NCI-H1930 (cell line): ENCODE data around the gene TRPV2.
"Not testable (repeated sequence)": the region's sequence is repeated elsewhere in the genome, so short reads cannot be mapped to it uniquely, and the experiment has no call there.

Experiments
- DNase-seq, 2 experiments: peaks; one replicate each; lab custom pipeline; 2025; lab: John Stamatoyannopoulos, UW

The TRPV2 gene, protein sequence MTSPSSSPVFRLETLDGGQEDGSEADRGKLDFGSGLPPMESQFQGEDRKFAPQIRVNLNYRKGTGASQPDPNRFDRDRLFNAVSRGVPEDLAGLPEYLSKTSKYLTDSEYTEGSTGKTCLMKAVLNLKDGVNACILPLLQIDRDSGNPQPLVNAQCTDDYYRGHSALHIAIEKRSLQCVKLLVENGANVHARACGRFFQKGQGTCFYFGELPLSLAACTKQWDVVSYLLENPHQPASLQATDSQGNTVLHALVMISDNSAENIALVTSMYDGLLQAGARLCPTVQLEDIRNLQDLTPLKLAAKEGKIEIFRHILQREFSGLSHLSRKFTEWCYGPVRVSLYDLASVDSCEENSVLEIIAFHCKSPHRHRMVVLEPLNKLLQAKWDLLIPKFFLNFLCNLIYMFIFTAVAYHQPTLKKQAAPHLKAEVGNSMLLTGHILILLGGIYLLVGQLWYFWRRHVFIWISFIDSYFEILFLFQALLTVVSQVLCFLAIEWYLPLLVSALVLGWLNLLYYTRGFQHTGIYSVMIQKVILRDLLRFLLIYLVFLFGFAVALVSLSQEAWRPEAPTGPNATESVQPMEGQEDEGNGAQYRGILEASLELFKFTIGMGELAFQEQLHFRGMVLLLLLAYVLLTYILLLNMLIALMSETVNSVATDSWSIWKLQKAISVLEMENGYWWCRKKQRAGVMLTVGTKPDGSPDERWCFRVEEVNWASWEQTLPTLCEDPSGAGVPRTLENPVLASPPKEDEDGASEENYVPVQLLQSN

DNA sequence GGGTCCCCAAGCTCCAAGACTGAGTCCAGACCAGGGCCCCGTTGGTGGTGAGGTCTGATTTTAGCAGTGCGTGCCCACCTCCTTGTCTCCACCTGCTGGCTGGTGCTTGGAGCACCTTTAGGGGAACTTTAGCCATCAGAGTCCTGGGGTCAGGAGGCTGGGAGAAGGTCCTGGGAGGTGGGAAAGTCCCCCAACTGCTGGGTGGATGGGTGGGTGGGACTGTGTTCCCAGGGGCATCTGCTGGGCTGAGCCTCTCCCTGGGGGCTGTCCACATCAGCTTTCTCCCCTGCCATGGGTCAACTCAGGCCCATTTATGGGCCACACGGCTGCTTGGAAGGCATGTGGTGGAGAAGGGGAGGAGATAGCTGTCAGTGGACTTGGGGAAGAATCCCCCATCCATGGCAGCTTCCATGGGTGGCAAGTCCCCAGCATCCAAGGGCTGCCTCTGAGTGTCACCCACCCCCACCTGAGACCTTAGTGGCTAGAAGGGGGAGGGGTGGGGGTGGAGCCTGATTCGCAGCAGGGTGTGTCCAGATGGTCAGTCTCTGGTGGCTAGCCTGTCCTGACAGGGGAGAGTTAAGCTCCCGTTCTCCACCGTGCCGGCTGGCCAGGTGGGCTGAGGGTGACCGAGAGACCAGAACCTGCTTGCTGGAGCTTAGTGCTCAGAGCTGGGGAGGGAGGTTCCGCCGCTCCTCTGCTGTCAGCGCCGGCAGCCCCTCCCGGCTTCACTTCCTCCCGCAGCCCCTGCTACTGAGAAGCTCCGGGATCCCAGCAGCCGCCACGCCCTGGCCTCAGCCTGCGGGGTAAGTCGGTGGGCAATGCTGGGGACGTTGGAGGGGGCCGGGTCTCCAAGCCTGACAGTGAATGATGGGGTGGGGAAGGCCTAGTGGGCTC, at the start of gene TRPV2:
Gene TRPV2 (plus strand): TSS at position 541 of the 894 bp plus-strand sequence. CDS start 2,098 bp downstream, outside the sequence.
- DNase-seq: no peak

DNA sequence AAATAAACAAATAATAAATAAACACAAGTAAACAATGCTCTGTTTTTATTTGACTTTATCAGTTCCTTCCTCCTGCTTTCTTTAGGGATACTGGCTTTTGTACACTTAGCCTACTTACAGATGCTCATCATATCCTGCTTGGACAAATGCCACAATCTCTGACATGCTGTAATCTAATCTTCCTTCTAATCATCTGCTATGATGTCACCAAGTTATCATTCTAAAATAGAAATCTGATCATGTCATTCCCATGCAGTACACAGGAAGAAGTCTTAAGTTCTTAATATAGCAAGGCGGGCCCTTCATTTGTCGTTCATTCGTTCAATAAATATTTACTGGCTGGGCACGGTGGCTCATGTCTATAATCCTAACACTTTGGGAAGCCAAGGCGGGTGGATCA, 43.6 kb upstream of the TRPV2 start:
- DNase-seq: no peak

DNA sequence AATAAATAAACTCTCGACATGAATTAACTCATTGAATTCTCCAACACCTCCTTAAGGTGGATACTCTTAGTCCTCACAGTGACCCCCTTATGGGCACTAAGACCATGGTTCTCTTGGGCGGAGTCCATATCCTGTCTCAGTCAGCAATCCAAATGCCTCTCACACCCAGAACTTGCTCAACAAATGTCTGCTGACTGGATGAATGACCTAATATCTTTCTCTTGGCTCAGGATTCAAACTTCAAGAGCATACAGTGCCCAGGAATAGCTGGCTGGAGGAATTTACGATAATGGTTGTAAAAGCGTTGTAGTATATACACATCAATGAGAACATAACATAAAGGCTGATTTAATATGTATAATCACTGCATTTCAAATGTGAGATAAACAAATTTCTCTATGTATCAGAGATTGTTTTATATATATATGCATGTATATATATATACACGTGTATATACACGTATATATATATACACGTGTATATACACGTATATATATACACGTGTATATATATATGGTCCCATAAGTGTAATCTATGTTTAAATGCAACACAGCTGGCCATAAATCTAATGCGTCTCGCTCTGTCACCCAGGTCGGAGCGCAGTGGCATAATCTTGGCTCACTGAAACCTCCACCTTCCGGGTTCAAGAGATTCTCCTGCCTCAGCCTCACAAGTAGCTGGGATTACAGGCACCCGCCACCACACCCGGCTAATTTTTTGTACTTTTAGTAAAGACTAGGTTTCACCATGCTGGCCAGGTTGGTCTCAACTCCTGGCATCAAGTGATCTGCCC, 41.0 kb upstream of the TRPV2 start:
- DNase-seq: no peak

DNA sequence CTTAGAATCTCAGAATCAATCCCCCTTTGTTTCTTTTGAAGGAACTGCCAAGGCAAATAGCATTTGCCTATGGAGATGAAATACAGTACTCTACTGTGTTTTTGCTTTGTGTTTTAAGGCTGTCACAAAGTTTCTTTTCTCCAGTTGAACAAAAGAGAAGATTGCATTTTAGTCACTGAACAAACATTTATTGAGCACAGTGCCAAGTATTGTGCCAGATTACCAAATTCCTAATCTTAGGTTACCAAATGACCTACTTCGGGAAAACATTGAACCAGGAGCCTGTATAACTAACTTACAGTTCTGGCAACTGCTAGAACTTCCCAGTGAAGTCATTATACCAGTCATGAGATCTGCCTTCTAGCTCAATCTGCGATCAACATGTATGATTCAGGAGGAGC, 37.4 kb upstream of the TRPV2 start:
- no peak for DNase-seq

DNA sequence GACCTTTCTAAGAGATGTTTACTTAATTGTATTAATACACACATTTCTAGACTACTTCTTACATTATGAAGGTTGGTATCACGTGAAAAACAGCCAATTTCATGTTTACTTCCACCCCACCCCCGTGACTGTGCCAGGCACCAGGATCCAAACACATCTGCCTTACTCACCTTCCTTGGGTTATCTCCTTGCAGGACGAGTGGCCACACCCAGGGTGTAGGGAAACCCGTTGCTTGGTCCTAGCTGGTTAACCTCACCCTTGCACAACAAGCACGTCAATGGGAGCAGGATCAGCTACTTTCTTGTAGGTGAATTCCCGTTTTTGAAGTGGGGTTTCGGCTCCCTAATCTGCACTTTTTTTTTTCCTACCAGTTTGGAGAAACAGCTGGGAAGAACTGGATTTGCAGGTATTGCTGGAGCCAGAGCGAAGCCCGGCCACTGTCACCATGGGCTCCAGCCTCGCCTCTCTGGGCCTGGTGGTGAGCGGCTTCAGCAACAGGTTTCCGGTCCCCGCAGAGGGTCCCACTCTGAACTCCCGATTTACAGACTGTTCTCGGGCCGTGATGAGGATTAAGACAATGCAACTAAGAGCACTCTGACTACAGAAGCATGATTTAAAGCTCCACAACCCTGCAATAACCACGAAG, 36.6 kb upstream of the TRPV2 start:
- no peak for DNase-seq

DNA sequence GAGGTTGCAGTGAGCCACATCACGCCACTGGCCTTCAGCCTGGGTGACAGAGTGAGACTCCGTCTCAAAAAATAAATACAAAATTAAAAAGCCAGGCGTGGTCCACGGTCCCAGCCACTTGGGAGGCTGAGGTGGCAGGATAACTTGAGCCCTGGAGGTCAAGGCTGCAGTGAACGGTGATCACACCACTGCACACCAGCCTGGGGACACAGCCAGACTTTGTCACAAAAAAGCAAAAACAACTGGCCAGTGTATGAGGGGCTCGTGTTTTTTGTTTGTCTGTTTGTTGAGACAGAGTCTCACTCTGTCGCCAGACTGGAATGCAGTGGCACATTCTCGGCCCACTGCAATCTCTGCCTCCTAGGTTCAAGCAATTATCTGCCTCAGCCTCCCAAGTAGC, 35.7 kb upstream of the TRPV2 start:
- DNase-seq: no peak

DNA sequence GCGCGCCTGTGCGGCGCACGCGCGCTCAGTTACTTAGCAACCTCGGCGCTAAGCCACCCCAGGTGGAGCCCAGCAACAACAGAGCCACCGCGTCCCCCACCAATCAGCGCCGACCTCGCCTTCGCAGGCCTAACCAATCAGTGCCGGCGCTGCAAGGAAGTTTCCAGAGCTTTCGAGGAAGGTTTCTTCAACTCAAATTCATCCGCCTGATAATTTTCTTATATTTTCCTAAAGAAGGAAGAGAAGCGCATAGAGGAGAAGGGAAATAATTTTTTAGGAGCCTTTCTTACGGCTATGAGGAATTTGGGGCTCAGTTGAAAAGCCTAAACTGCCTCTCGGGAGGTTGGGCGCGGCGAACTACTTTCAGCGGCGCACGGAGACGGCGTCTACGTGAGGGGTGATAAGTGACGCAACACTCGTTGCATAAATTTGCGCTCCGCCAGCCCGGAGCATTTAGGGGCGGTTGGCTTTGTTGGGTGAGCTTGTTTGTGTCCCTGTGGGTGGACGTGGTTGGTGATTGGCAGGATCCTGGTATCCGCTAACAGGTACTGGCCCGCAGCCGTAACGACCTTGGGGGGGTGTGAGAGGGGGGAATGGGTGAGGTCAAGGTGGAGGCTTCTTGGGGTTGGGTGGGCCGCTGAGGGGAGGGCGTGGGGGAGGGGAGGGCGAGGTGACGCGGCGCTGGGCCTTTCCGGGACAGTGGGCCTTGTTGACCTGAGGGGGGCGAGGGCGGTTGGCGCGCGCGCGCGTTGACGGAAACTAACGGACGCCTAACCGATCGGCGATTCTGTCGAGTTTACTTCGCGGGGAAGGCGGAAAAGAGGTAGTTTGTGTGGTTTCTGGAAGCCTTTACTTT, 34.5 kb upstream of the TRPV2 start, which contains the start of gene UBB:
Gene UBB (plus strand): TSS at position 452 of the 856 bp plus-strand sequence. CDS start 817 bp downstream, outside the sequence.
- DNase-seq: peak; percentile 96 to 97

DNA sequence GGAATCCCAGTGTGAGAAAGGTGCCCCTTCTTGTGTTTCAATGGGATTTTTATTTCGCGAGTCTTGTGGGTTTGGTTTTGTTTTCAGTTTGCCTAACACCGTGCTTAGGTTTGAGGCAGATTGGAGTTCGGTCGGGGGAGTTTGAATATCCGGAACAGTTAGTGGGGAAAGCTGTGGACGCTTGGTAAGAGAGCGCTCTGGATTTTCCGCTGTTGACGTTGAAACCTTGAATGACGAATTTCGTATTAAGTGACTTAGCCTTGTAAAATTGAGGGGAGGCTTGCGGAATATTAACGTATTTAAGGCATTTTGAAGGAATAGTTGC, 33.9 kb upstream of the TRPV2 start:
- DNase-seq: no peak

DNA sequence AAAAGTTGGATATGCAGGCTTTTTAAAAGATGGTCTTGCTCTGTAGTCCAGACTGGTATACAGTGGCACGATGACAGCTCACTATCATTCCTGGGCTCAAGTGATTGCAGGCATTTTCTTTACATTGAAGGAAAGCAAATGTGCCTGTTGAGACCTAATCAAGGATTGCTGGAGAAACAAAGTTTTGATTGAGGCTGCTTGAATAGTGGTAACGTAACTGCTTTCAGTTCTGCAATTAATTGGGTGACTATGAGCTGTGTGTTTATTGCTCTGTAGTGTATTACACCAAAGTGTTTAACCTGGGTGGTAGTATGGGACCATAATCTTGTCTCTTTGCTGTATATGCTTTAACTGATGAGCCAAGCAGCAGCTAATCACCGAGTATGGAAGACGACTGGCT, 32.2 kb upstream of the TRPV2 start:
- DNase-seq: no peak

DNA sequence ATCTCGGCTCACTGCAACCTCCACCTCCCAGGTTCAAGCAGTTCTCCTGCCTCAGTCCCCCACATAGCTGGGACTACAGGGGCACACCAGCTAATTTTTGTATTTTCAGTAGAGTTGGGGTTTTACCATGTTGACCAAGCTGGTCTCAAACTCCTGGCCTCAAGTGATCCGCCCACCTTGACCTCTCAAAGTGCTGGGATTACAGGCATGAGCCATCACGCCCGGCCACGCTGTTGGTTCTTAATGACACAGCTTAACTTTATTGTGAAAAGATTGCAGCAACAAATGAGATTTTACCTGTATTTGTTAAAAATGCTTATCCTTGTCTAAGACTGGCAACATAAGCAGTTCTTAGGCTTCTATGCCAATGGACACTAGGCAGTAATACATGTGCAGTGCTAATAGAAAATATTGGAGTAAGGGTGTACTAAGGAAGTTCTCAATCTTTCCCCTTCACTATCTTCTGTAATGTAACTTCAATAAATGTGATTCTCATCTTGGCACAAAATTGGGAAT, 31.5 kb upstream of the TRPV2 start:
- DNase-seq: no peak

DNA sequence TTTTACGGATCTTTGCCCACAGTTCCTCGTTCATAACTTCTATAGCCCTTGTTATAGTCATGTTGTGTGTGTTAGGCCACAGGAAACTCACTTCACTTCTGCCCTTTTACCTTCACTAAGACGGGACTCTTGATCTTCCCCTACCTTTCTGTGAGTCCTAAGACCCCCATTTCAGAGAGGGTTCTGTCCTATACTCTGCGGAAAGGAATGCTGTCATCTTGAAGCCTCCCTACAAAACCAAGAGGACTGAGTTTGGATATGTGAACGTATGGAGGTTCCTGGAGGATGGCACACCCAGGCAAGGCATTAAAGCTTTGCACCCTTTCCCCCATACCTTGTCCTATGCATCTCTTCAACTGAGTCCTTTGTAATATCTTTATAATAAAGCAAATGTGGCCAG, 30.8 kb upstream of the TRPV2 start:
- DNase-seq: no peak

DNA sequence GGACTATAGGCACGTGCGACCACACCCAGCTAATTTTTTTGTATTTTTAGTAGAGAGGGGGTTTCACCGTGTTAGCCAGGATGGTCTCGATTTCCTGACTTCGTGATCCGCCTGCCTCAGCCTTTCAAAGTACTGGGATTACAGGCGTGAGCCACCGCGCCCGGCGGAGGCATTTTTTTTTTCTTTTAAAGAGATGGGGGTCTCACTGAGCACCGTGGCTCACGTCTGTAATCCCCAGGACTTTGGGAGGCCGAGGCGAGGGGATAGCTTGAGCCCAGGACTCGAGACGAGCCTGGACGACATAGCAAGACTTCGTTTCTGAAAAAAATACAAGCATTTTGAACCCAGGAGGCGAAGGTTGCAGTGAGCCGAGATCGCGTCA, 29.3 kb upstream of the TRPV2 start:
- DNase-seq: not testable (repeated sequence)

DNA sequence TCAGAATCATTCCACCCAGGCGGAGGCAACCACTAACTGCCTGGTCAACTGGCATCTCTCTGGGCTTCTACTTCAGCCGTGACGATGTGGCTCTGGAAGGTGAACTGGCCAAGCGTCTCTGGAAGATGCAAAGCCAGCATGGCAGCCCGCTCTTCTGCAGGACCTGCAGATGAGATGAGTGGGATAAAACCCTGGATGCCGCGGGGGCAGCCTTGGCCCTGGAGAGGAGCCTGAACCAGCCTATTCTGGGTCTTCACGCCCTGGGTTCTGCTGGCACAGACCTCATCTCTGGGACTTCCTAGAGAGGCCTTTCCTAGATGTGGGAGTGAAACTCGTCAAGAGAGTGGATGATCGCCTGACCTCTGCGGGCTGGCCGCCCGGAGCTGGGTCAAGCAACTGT, 23.9 kb upstream of the TRPV2 start:
- no peak for DNase-seq

DNA sequence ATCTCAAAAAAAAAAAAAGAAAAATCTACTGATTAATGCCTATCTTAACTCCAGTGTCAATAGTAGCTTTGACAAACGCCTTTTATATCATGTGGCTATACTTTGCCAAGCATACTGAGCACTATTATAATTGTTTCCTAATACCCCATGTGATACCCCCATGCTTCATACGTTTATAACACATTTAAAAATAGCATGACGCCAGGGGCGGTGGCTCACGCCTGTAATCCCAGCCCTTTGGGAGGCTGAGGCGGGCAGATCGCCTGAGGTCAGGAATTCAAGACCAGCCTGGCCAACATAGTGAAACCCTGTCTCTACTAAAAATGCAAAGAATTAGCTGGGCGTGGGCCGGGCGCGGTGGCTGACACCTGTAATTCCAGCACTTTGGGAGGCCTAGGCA, 22.9 kb upstream of the TRPV2 start:
- DNase-seq: not testable (repeated sequence)

DNA sequence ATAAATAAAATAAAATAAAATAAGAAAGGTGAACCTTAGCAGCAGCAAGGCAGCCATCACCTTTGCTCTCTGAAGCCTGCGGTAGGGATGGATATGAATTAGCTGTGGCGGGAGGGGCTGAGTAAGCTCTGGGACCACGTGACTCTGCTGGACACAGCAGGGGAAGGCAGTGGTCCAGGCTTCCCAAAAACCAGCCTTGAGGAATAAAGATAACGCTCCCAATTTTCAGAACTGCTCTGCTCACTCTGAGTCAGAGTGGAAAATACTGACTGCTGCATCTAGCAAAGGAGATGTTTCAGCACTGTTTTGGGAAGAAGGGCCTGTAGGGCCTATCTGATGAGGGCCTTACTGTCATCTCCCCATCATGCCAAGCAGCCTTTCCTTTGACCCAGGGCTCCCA, 19.5 kb upstream of the TRPV2 start:
- DNase-seq: not testable (repeated sequence)

DNA sequence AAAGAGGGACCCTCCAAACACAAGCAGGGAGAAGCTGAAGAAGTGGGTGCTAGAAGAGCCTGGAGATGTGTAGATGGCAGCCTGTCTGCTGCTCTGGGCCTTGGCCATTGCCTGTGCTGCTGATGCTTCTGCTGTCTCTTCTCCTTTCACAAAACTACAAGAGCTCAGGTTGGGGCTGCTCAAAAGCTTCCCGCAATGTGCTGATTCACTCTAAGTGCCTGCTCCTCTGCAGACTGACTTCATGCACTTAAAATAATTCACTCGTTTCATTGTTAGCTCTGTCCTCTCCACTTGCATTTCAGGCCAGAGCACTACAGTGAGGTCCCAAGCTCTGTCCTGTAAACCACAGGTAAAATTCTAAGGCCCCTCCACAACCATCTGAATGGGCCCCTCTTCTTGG, 18.7 kb upstream of the TRPV2 start:
- not testable (repeated sequence) for DNase-seq

DNA sequence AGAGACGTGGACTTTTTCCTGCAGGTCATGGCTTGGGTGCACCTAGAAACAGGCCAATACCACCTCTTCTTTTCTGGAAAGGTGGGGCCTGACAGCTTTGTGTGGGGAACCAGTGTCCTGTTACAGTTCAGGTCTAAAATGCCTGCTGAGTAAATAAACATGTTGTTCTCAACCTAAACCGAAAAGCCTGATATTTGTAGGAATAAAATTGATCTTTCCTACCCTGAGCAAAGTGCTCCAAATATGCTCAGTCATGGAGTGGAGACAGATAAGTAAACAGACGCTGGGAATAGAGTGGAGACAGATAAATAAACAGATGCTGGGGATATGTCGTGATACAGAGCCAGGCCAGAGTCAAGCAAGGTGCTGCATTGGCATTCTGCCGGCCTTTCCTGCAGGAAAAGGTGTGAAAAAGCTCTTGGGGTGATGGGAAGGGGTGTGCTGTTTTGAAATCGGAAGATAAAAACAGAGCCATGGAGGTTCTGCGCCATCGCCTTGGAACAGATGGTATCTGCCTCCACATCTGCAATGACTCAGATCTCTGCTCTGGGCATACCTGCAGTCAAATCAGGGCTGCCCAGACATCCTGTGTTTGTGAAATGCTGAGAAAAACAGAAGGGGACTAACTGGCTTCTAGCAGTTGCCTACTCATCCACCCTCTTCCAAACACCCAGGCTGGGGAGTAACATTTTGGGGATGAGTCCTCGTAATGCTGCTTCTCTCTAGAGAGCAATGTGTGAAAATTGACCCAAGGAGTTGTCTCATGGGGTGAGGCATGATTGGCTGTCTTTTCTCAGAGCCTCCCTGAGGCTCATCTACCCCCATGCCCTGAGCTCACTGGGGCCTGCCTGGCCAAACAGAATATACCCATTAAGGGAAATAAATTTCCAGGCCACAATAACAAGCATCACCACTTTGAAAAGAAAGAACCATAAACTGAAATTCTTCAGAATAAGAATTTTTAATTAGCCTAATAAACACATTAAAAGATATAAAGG, 16.8 kb upstream of the TRPV2 start:
- no peak for DNase-seq

DNA sequence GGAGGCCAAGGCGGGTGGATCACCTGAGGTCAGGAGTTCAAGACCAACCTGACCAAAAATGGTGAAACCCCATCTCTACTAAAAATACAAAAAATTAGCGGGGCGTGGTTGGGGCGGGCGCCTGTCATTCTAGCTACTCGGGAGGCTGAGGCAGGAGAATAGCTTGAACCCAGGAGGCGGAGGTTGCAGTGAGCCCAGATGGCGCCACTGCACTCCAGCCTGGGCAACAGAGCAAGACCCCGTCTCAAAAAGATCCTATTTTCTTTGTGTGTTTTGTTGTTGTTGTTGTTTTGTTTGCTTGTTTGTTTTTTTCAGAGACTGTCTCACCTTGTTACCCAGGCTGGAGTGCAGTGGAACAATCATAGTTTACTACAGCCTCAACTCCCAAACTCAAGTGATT, 11.5 kb upstream of the TRPV2 start:
- not testable (repeated sequence) for DNase-seq
